Endothelial cell (in vitro differentiated cells): Measurements from ENCODE around the gene ODAD4. TPM values are rescaled to one million over a fixed set of nuclear protein-coding genes. Genes with fewer than 3 reads are reported as not detected.

ENCODE experiments used
- DNase-seq: peaks from one replicate; pipeline ENCODE4 v3.0.0; 2021; ENCODE audit warnings: low spot score
- H3K27ac Mint-ChIP-seq: one replicate; pipeline ENCODE4 v1.8.0; 2021; ENCODE audit warnings: mixed read lengths, inconsistent platforms; ENCODE audit not compliant: unreplicated experiment
- H3K27me3 Mint-ChIP-seq: one replicate; pipeline ENCODE4 v1.8.0; 2021; ENCODE audit warnings: mild to moderate bottlenecking, moderate library complexity, mixed read lengths, inconsistent platforms; ENCODE audit not compliant: unreplicated experiment
- H3K36me3 Mint-ChIP-seq: one replicate; pipeline ENCODE4 v1.8.0; 2021; ENCODE audit warnings: mild to moderate bottlenecking, low read depth, mixed read lengths, inconsistent platforms; ENCODE audit not compliant: unreplicated experiment
- H3K4me1 Mint-ChIP-seq: one replicate; pipeline ENCODE4 v1.8.0; 2021; ENCODE audit warnings: mild to moderate bottlenecking, mixed read lengths, inconsistent platforms; ENCODE audit not compliant: unreplicated experiment
- H3K4me3 Mint-ChIP-seq: one replicate; pipeline ENCODE4 v1.8.0; 2021; ENCODE audit warnings: mild to moderate bottlenecking, mixed read lengths, inconsistent platforms; ENCODE audit not compliant: unreplicated experiment
- H3K9me3 Mint-ChIP-seq: one replicate; pipeline ENCODE4 v1.8.0; 2021; ENCODE audit warnings: mixed read lengths, inconsistent platforms; ENCODE audit not compliant: unreplicated experiment
- total RNA-seq: library from RNA; stranded (reverse); fragmentation: NEBNext Ultra II Directional; extraction: Animal tissue kit (Norgen Biotek cat#: 25700); gene quantifications from one replicate; pipeline ENCODE4 v1.2.1, GENCODE V29; 2021; ENCODE audit not compliant: unreplicated experiment
- TF ChIP-seq, protein P1 (sequence below): fragments of 200-600 bp; sonication (generic); IDR thresholded peaks from one replicate; pipeline ENCODE4 v1.5.0; 2021; ENCODE audit warnings: antibody characterized with exemption; ENCODE audit not compliant: unreplicated experiment

ODAD4 gene
- total RNA-seq, 1 donor from 2014 or later: 2.2 TPM

DNA sequence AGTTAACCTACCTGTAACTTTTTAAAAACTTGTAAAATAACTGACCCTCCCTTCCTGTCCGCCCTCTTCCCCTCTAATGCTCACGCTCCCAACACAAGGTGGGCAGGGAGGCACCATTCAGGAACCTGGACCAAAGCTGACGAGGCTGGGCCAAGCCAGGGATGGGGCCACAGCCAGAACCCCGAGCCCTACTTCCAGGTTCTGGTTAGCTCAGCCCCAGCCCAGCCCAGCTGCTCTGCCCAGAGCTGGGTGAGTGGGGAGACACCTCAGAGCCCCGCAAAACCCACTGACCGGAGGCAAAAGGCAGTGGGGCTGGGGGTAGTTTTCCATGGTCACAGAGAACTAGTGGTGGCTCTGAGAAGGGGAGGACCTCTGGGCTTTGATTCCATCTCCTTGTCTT lies 43.6 kb downstream of the ODAD4 start:
- Mint-ChIP-seq H3K27ac (no peak overlapping the region), H3K9me3 (no peaks in the 10 kb centered on the region), H3K36me3 (peaks cover 30% of the 10 kb centered on the region), H3K4me1 (peaks cover 5% of the 10 kb centered on the region), H3K27me3 (peaks cover 11% of the 10 kb centered on the region), H3K4me3 (no peak overlapping the region)
- TF ChIP-seq, protein P1, sequence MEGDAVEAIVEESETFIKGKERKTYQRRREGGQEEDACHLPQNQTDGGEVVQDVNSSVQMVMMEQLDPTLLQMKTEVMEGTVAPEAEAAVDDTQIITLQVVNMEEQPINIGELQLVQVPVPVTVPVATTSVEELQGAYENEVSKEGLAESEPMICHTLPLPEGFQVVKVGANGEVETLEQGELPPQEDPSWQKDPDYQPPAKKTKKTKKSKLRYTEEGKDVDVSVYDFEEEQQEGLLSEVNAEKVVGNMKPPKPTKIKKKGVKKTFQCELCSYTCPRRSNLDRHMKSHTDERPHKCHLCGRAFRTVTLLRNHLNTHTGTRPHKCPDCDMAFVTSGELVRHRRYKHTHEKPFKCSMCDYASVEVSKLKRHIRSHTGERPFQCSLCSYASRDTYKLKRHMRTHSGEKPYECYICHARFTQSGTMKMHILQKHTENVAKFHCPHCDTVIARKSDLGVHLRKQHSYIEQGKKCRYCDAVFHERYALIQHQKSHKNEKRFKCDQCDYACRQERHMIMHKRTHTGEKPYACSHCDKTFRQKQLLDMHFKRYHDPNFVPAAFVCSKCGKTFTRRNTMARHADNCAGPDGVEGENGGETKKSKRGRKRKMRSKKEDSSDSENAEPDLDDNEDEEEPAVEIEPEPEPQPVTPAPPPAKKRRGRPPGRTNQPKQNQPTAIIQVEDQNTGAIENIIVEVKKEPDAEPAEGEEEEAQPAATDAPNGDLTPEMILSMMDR: no peak
- no peak for DNase-seq

DNA sequence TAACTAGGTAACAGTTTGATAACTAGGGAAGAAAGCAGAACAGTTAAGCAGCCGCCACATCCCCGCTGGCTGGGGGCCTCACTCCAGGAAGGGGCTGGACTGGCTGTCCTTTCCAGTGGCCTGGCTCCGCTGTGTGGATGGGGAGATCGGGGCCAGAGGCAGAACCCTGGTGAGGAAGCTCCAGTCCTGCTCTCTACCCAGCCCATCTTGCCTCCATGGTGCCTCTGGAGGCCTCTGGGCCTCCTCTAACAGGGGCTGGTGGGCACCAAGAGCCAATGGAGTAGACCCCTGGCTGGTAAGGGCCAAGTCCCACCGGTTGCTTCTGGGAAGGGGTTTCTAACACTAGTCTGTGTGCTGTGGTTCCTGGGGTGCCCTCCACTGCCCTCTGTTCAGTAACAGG lies 44.2 kb downstream of the ODAD4 start:
- Mint-ChIP-seq H3K27ac (no peak overlapping the region), H3K9me3 (no peaks in the 10 kb centered on the region), H3K27me3 (peaks cover 5% of the 10 kb centered on the region), H3K4me3 (no peak overlapping the region), H3K4me1 (peaks cover 5% of the 10 kb centered on the region), H3K36me3 (peaks cover 28% of the 10 kb centered on the region)
- DNase-seq: no peak
- TF ChIP-seq, protein P1: no peak

DNA sequence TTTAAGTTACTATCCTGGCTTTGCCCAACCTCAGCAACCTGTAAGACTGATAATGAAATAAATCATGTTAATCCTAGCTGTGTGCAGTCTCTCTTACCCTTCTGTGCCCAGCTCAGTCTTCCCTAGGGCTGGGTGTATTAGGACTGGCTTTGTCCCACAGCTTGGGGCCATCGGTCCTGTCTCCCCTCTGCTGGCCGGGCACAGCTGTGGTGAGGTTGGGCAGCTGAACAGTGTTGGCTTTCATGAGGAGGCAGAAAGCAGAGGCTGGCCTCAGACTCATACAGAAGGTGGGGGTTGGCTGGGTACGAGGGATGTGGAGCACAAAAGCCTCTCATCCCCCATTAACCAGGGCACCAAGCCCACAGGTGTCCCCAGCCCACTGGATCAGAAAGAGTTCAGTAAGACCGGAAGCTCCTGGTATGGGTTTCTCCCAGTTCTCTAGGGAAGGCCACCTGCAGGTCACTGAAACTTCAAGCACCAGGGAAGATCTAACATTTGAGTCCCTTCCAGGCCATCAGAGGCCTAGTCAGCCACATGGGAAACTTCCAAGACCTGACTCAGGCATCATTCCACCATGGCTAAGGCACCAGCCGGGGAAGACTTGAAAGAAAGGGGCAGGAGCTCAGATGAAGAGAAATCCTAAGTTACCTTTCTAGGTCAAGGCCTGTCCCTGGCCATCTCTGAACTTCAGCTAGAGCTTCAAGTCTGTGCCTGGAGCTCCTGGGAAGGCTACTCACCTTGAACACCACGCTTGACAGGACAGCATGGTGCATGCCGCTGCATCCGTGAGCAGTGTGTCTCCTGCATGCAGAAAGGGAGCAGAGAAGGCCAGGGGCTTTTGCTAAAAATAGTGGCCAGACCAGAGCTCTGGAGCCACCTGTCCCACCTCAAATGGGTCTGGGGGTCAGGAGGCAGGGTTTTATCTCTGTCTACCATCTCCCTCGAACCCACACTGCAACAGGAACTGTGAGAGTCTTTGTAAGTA lies 45.0 kb downstream of the ODAD4 start:
- no peaks in the 10 kb centered on the region for H3K9me3 Mint-ChIP-seq
- DNase-seq: no peak
- no peak overlapping the region for H3K4me3 Mint-ChIP-seq
- peaks cover 28% of the 10 kb centered on the region for H3K36me3 Mint-ChIP-seq
- no peak overlapping the region for H3K27ac Mint-ChIP-seq
- H3K27me3 Mint-ChIP-seq: peaks cover 2% of the 10 kb centered on the region
- H3K4me1 Mint-ChIP-seq: peaks cover 5% of the 10 kb centered on the region
- TF ChIP-seq, protein P1: no peak

DNA sequence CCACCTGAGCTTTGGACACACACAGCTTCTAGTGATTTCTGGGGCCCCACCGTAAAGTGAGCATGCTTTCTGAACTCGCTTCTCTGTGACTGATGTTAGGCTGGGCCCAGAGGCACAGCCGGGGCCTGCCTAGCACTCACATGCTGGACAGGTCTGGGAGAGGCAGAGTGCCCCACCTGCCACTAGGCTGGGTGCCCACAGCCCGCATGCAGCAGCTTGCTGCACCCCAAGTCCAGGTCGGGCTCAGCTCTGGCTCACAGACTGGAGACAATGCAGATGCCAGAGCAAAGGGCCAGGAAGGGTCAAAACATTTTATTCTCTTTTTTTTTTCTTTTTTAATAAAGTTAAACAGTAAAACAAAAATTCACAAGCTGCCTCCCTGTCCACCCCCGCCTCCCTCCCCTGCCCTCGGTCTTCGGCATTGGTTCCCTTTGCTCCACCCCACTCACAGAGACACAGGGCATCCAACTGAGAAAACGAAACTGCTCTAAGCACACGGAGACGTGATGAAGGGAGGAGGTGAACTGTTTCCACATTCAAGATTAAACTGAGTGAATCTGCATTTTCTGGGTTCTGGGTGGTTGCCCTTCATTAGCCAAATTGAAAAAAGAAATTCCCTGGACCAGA lies 45.8 kb downstream of the ODAD4 start:
- no peaks in the 10 kb centered on the region for H3K9me3 Mint-ChIP-seq
- TF ChIP-seq, protein P1: no peak
- peaks cover 2% of the 10 kb centered on the region for H3K27me3 Mint-ChIP-seq
- peaks cover 3% of the 10 kb centered on the region for H3K4me1 Mint-ChIP-seq
- H3K36me3 Mint-ChIP-seq: peaks cover 25% of the 10 kb centered on the region
- no peak for DNase-seq
- H3K4me3 Mint-ChIP-seq: peak overlapping the region; percentile 13
- no peak overlapping the region for H3K27ac Mint-ChIP-seq

DNA sequence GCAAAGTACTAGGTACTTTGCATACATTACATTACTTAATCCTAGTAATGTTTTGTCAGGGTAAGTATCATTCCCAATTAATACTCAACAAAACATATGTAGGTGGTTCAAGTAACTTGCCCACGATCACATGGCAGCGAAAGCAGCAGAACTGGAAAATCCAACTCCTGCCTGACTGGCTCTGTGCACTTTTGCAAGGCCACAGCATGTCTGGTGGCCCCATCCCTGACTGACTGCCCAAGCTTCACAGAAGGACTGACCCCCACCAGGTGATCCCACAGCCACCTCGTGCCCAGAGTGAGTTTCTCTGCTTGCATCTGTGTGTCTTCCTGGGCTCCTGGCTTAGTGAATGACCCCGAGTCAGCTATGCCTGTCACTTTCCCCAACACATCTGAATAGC lies 47.6 kb downstream of the ODAD4 start:
- H3K9me3 Mint-ChIP-seq: no peaks in the 10 kb centered on the region
- no peak for DNase-seq
- H3K36me3 Mint-ChIP-seq: peaks cover 30% of the 10 kb centered on the region
- TF ChIP-seq, protein P1: no peak
- no peak overlapping the region for H3K27ac Mint-ChIP-seq
- H3K4me3 Mint-ChIP-seq: no peak overlapping the region
- H3K27me3 Mint-ChIP-seq: peaks cover 5% of the 10 kb centered on the region
- H3K4me1 Mint-ChIP-seq: no peaks in the 10 kb centered on the region
